NCI-H2029 treated with DMSO at 0.1 percent for 48 hours (cell line): ENCODE data around the gene ENTR1.
"Not testable (repeated sequence)": the region's sequence is repeated elsewhere in the genome, so short reads cannot be mapped to it uniquely, and the experiment has no call there.

Experiments used
- DNase-seq: peaks from one replicate; lab custom pipeline; 2025; lab: John Stamatoyannopoulos, UW

ENTR1 gene

GRCh38 chr9:136419092-136419420 is 8.6 kb upstream of the ENTR1 start:
- no peak for DNase-seq

- DNase-seq: no peak
Measured at GRCh38 chr9:136418182-136419091, 8.0 kb upstream of the ENTR1 start.

- no peak for DNase-seq
Measured at GRCh38 chr9:136416914-136417313, 6.5 kb upstream of the ENTR1 start.

- DNase-seq: no peak
Measured at GRCh38 chr9:136416427-136416826, 6.0 kb upstream of the ENTR1 start.

GRCh38 chr9:136412962-136413361 is 2.5 kb upstream of the ENTR1 start:
- no peak for DNase-seq

GRCh38 chr9:136411378-136411777 is 964 bp upstream of the ENTR1 start:
- no peak for DNase-seq

GRCh38 chr9:136409557-136410455 is 608 bp downstream of the ENTR1 start:
- DNase-seq: no peak

GRCh38 chr9:136407911-136408310 is 2.5 kb downstream of the ENTR1 start:
- no peak for DNase-seq

- DNase-seq: not testable (repeated sequence)
Measured at GRCh38 chr9:136407061-136407460, 3.4 kb downstream of the ENTR1 start.

- not testable (repeated sequence) for DNase-seq
Measured at GRCh38 chr9:136405904-136406303, 4.5 kb downstream of the ENTR1 start.

- DNase-seq: no peak
Measured at GRCh38 chr9:136405481-136405880, 4.9 kb downstream of the ENTR1 start.

GRCh38 chr9:136404801-136405136 is 5.6 kb downstream of the ENTR1 start:
- DNase-seq: no peak

GRCh38 chr9:136403915-136404800 is 6.3 kb downstream of the ENTR1 start:
- DNase-seq: no peak

- no peak for DNase-seq
Measured at GRCh38 chr9:136403538-136403914, 6.9 kb downstream of the ENTR1 start.

- no peak for DNase-seq
Measured at GRCh38 chr9:136402067-136402466, 8.3 kb downstream of the ENTR1 start.

- no peak for DNase-seq
Measured at GRCh38 chr9:136401173-136401922, 9.1 kb downstream of the ENTR1 start.

- DNase-seq: peak; percentile 60
Measured at GRCh38 chr9:136400038-136400834, 10.2 kb downstream of the ENTR1 start, which contains the start of gene SNAPC4. SNAPC4 (minus strand) TSS chr9:136400170; CDS start chr9:136398428, 1,742 bp downstream.

- no peak for DNase-seq
Measured at GRCh38 chr9:136399176-136400037, 11.0 kb downstream of the ENTR1 start.

- no peak for DNase-seq
Measured at GRCh38 chr9:136398286-136398685, 12.1 kb downstream of the ENTR1 start.
